ENCODE data around the gene PRKD2.

Gene PRKD2

GRCh38 chr19:46670813-46671212, 46.1 kb downstream of the PRKD2 start:
- TF ChIP-seq CTCF (IDR thresholded peaks at IDR 0.05; ENCODE audit: low read depth, low read length) = no peak
- H3K4me3 ChIP-seq (ENCODE audit: low read depth, low read length) = no peak overlapping the region

- H3K4me3 ChIP-seq (ENCODE audit: low read depth, low read length) = no peak overlapping the region
- TF ChIP-seq CTCF (IDR thresholded peaks at IDR 0.05; ENCODE audit: low read depth, low read length) = no peak
Measured at GRCh38 chr19:46668662-46669061, 48.3 kb downstream of the PRKD2 start.

GRCh38 chr19:46665072-46665471, 51.8 kb downstream of the PRKD2 start:
- TF ChIP-seq CTCF (IDR thresholded peaks at IDR 0.05; ENCODE audit: low read depth, low read length) = no peak

GRCh38 chr19:46661735-46662592, 55.0 kb downstream of the PRKD2 start:
- TF ChIP-seq CTCF (IDR thresholded peaks at IDR 0.05; ENCODE audit: low read depth, low read length) = peak; percentile 93
- peak overlapping the region; percentile 54 for H3K4me3 ChIP-seq (ENCODE audit: low read depth, low read length)

More at GRCh38 chr19:46665072-46665471, 51.8 kb downstream of the PRKD2 start:
- H3K4me3 ChIP-seq (ENCODE audit: low read depth, low read length) = no peak overlapping the region

GRCh38 chr19:46661020-46661731, 55.7 kb downstream of the PRKD2 start, which contains the start of gene DACT3:
Gene DACT3, minus strand, starts transcription at chr19:46661182. Its CDS starts 118 bp downstream, at chr19:46661064.
- H3K4me3 ChIP-seq (ENCODE audit: low read depth, low read length) = peak within 1 kb of the TSS; percentile 65
- TF ChIP-seq CTCF (IDR thresholded peaks at IDR 0.05; ENCODE audit: low read depth, low read length) = no peak

- TF ChIP-seq CTCF (IDR thresholded peaks at IDR 0.05; ENCODE audit: low read depth, low read length) = no peak
- H3K4me3 ChIP-seq (ENCODE audit: low read depth, low read length) = peak overlapping the region; percentile 65
Measured at GRCh38 chr19:46660551-46661019, 56.3 kb downstream of the PRKD2 start.

Data from WI38 (cell line).